ENCODE results near the gene TSPAN14. TPM values are rescaled to one million over a fixed set of nuclear protein-coding genes. Genes with fewer than 3 reads are reported as not detected.

The TSPAN14 gene
- total RNA-seq, 1 experiment from 2014 or later: 73.5 TPM

DNA sequence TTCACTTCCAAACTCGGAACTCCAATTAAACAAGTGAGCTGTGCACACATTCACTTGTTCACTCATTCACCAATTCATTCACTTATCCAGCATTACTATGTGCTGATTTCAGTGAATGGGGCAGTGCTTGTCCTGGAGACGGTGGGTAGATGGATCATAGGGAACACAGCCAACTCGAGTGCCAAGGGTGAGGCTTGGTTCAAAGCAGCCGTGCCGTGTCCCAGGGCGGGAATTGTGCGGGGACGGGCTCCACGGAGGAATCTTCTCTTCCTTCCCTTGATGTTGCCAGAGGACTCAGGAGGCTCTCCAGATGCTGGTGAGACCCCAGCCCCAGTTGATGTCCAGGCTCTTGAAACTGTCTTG lies 86.5 kb downstream of the TSPAN14 start:
- ChIA-PET CTCF (interaction anchor here (1.8 kb wide), 1 partner anchor 35 kb away, joined by 5 read pairs; no protein-coding TSS in a partner anchor), POLR2A (no interaction called here)
- peaks cover 6% of the 10 kb centered on the region for H3K27me3 Mint-ChIP-seq (ENCODE audit: low read depth)
- DNase-seq (ENCODE audit: low spot score) (no peak), ATAC-seq (no peak)
- no peak overlapping the region for H3K27ac Mint-ChIP-seq
- no peak overlapping the region for H3K4me3 Mint-ChIP-seq
- peaks cover 5% of the 10 kb centered on the region for H3K36me3 Mint-ChIP-seq
- H3K9me3 Mint-ChIP-seq: peaks cover 9% of the 10 kb centered on the region
- H3K4me1 Mint-ChIP-seq: no peaks in the 10 kb centered on the region
- TF ChIP-seq, protein P1, sequence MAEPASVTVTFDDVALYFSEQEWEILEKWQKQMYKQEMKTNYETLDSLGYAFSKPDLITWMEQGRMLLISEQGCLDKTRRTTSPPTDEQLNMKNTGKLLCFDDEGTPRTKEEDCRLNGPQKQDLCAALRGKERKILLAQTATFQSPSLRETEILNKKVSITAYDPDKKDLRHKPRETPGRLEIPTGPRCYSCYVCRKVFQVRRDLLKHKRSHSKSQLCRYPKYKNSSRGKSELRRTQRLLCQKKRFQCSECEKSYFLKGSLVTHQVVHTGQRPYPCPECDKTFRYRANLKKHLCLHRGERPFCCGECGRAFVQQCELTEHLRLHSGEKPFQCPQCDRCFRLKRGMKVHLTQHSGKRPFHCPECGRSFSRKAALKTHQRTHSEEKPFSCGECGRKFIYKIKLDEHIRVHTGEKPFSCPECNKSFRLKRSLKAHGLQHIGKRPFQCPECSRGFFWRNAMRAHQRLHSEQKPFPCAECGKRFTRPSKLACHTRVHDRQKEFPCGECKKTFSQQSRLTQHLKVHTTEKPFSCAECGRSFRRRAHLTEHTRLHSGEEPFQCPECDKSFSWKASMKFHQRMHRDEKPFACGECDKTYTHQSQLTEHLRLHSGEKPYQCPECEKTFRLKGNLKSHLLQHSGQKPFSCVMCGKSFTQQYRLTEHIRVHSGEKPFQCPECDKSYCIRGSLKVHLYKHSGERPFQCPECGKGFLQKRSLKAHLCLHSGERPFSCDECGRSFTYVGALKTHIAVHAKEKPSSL (CRISPR knock-in tag; conservative IDR thresholded peaks at IDR 0.05): no peak
- TF ChIP-seq TEAD4 (CRISPR knock-in tag; IDR thresholded peaks at IDR 0.05) (no peak), TEAD1 (CRISPR knock-in tag; IDR thresholded peaks at IDR 0.05) (no peak), MYBL2 (CRISPR knock-in tag; IDR thresholded peaks at IDR 0.05) (no peak), OVOL2 (CRISPR knock-in tag; IDR thresholded peaks at IDR 0.05; ENCODE audit: borderline replicate concordance) (no peak), ZNF121 (CRISPR knock-in tag; IDR thresholded peaks at IDR 0.05) (no peak), NFATC4 (CRISPR knock-in tag; IDR thresholded peaks at IDR 0.05) (no peak), RELA (CRISPR knock-in tag; IDR thresholded peaks at IDR 0.05; ENCODE audit: borderline replicate concordance) (no peak), RORB (CRISPR knock-in tag; IDR thresholded peaks at IDR 0.05) (no peak), ZNF416 (CRISPR knock-in tag; IDR thresholded peaks at IDR 0.05) (no peak)
- TF ChIP-seq, protein P2, sequence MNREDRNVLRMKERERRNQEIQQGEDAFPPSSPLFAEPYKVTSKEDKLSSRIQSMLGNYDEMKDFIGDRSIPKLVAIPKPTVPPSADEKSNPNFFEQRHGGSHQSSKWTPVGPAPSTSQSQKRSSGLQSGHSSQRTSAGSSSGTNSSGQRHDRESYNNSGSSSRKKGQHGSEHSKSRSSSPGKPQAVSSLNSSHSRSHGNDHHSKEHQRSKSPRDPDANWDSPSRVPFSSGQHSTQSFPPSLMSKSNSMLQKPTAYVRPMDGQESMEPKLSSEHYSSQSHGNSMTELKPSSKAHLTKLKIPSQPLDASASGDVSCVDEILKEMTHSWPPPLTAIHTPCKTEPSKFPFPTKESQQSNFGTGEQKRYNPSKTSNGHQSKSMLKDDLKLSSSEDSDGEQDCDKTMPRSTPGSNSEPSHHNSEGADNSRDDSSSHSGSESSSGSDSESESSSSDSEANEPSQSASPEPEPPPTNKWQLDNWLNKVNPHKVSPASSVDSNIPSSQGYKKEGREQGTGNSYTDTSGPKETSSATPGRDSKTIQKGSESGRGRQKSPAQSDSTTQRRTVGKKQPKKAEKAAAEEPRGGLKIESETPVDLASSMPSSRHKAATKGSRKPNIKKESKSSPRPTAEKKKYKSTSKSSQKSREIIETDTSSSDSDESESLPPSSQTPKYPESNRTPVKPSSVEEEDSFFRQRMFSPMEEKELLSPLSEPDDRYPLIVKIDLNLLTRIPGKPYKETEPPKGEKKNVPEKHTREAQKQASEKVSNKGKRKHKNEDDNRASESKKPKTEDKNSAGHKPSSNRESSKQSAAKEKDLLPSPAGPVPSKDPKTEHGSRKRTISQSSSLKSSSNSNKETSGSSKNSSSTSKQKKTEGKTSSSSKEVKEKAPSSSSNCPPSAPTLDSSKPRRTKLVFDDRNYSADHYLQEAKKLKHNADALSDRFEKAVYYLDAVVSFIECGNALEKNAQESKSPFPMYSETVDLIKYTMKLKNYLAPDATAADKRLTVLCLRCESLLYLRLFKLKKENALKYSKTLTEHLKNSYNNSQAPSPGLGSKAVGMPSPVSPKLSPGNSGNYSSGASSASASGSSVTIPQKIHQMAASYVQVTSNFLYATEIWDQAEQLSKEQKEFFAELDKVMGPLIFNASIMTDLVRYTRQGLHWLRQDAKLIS (CRISPR knock-in tag; IDR thresholded peaks at IDR 0.05; ENCODE audit: borderline replicate concordance): no peak
- TF ChIP-seq, protein P3, sequence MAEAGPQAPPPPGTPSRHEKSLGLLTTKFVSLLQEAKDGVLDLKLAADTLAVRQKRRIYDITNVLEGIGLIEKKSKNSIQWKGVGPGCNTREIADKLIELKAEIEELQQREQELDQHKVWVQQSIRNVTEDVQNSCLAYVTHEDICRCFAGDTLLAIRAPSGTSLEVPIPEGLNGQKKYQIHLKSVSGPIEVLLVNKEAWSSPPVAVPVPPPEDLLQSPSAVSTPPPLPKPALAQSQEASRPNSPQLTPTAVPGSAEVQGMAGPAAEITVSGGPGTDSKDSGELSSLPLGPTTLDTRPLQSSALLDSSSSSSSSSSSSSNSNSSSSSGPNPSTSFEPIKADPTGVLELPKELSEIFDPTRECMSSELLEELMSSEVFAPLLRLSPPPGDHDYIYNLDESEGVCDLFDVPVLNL (CRISPR knock-in tag; IDR thresholded peaks at IDR 0.05; ENCODE audit: borderline replicate concordance, low read depth): no peak
- TF ChIP-seq, protein P4, sequence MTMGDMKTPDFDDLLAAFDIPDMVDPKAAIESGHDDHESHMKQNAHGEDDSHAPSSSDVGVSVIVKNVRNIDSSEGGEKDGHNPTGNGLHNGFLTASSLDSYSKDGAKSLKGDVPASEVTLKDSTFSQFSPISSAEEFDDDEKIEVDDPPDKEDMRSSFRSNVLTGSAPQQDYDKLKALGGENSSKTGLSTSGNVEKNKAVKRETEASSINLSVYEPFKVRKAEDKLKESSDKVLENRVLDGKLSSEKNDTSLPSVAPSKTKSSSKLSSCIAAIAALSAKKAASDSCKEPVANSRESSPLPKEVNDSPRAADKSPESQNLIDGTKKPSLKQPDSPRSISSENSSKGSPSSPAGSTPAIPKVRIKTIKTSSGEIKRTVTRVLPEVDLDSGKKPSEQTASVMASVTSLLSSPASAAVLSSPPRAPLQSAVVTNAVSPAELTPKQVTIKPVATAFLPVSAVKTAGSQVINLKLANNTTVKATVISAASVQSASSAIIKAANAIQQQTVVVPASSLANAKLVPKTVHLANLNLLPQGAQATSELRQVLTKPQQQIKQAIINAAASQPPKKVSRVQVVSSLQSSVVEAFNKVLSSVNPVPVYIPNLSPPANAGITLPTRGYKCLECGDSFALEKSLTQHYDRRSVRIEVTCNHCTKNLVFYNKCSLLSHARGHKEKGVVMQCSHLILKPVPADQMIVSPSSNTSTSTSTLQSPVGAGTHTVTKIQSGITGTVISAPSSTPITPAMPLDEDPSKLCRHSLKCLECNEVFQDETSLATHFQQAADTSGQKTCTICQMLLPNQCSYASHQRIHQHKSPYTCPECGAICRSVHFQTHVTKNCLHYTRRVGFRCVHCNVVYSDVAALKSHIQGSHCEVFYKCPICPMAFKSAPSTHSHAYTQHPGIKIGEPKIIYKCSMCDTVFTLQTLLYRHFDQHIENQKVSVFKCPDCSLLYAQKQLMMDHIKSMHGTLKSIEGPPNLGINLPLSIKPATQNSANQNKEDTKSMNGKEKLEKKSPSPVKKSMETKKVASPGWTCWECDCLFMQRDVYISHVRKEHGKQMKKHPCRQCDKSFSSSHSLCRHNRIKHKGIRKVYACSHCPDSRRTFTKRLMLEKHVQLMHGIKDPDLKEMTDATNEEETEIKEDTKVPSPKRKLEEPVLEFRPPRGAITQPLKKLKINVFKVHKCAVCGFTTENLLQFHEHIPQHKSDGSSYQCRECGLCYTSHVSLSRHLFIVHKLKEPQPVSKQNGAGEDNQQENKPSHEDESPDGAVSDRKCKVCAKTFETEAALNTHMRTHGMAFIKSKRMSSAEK (CRISPR knock-in tag; IDR thresholded peaks at IDR 0.05; ENCODE audit: borderline replicate concordance): no peak
- TF ChIP-seq, protein P5, sequence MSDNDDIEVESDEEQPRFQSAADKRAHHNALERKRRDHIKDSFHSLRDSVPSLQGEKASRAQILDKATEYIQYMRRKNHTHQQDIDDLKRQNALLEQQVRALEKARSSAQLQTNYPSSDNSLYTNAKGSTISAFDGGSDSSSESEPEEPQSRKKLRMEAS (CRISPR knock-in tag; IDR thresholded peaks at IDR 0.05): no peak
- TF ChIP-seq, protein P6, sequence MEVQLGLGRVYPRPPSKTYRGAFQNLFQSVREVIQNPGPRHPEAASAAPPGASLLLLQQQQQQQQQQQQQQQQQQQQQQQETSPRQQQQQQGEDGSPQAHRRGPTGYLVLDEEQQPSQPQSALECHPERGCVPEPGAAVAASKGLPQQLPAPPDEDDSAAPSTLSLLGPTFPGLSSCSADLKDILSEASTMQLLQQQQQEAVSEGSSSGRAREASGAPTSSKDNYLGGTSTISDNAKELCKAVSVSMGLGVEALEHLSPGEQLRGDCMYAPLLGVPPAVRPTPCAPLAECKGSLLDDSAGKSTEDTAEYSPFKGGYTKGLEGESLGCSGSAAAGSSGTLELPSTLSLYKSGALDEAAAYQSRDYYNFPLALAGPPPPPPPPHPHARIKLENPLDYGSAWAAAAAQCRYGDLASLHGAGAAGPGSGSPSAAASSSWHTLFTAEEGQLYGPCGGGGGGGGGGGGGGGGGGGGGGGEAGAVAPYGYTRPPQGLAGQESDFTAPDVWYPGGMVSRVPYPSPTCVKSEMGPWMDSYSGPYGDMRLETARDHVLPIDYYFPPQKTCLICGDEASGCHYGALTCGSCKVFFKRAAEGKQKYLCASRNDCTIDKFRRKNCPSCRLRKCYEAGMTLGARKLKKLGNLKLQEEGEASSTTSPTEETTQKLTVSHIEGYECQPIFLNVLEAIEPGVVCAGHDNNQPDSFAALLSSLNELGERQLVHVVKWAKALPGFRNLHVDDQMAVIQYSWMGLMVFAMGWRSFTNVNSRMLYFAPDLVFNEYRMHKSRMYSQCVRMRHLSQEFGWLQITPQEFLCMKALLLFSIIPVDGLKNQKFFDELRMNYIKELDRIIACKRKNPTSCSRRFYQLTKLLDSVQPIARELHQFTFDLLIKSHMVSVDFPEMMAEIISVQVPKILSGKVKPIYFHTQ (CRISPR knock-in tag; IDR thresholded peaks at IDR 0.05): no peak
- TF ChIP-seq, protein P7, sequence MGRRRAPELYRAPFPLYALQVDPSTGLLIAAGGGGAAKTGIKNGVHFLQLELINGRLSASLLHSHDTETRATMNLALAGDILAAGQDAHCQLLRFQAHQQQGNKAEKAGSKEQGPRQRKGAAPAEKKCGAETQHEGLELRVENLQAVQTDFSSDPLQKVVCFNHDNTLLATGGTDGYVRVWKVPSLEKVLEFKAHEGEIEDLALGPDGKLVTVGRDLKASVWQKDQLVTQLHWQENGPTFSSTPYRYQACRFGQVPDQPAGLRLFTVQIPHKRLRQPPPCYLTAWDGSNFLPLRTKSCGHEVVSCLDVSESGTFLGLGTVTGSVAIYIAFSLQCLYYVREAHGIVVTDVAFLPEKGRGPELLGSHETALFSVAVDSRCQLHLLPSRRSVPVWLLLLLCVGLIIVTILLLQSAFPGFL (CRISPR knock-in tag; IDR thresholded peaks at IDR 0.05; ENCODE audit: borderline replicate concordance): no peak
- TF ChIP-seq, protein P8, sequence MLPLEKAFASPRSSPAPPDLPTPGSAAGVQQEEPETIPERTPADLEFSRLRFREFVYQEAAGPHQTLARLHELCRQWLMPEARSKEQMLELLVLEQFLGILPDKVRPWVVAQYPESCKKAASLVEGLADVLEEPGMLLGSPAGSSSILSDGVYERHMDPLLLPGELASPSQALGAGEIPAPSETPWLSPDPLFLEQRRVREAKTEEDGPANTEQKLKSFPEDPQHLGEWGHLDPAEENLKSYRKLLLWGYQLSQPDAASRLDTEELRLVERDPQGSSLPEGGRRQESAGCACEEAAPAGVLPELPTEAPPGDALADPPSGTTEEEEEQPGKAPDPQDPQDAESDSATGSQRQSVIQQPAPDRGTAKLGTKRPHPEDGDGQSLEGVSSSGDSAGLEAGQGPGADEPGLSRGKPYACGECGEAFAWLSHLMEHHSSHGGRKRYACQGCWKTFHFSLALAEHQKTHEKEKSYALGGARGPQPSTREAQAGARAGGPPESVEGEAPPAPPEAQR (CRISPR knock-in tag; IDR thresholded peaks at IDR 0.05): no peak
- TF ChIP-seq, protein P9, sequence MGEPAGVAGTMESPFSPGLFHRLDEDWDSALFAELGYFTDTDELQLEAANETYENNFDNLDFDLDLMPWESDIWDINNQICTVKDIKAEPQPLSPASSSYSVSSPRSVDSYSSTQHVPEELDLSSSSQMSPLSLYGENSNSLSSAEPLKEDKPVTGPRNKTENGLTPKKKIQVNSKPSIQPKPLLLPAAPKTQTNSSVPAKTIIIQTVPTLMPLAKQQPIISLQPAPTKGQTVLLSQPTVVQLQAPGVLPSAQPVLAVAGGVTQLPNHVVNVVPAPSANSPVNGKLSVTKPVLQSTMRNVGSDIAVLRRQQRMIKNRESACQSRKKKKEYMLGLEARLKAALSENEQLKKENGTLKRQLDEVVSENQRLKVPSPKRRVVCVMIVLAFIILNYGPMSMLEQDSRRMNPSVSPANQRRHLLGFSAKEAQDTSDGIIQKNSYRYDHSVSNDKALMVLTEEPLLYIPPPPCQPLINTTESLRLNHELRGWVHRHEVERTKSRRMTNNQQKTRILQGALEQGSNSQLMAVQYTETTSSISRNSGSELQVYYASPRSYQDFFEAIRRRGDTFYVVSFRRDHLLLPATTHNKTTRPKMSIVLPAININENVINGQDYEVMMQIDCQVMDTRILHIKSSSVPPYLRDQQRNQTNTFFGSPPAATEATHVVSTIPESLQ (CRISPR knock-in tag; IDR thresholded peaks at IDR 0.05): no peak

Measured in WTC11 (cell line).